Keratinocyte (primary cell): Measurements from ENCODE around the gene LCA5. TPM values are rescaled to one million over a fixed set of nuclear protein-coding genes. Genes with fewer than 3 reads are reported as not detected.

Source experiments
- DNase-seq: peaks from one replicate; pipeline ENCODE4 v3.0.0-alpha.2; 2011; ENCODE audit warnings: low read depth, missing footprints, low spot score
- FAIRE-seq: peaks from 2 replicates; lab custom pipeline; 2011; peaks lifted over from hg19 to GRCh38; lab: Jason Lieb, UNC
- H2AFZ ChIP-seq: 2 replicates; pipeline ENCODE4 v1.6.0; 2012; ENCODE audit warnings: low read length, control low read depth, inconsistent platforms; ENCODE audit not compliant: control insufficient read depth
- H3K27ac ChIP-seq: 2 replicates; pipeline ENCODE4 v1.5.1; 2011; ENCODE audit warnings: low read length; ENCODE audit not compliant: control insufficient read depth, insufficient read depth
- H3K27me3 ChIP-seq: 3 replicates; pipeline ENCODE4 v1.6.0; 2011; ENCODE audit warnings: low read length; ENCODE audit not compliant: control insufficient read depth, insufficient read depth; ENCODE audit errors: extremely low read depth
- H3K36me3 ChIP-seq, 2 experiments: 2 replicates in 1 of 2; 3 replicates in 1 of 2; pipeline ENCODE4 v1.5.1; 2011; ENCODE audit warnings: low read length in 2 of 2, mild to moderate bottlenecking in 1 of 2; ENCODE audit not compliant: control insufficient read depth in 2 of 2, insufficient read depth in 2 of 2; ENCODE audit errors: extremely low read depth in 1 of 2
- H3K4me1 ChIP-seq: 3 replicates; pipeline ENCODE4 v1.5.1; 2011; ENCODE audit warnings: low read length; ENCODE audit not compliant: control insufficient read depth, insufficient read depth; ENCODE audit errors: extremely low read depth
- H3K4me2 ChIP-seq: 3 replicates; pipeline ENCODE4 v1.6.0; 2011; ENCODE audit warnings: low read depth, low read length; ENCODE audit not compliant: control insufficient read depth, insufficient read depth; ENCODE audit errors: extremely low read depth
- H3K4me3 ChIP-seq, 3 experiments: fragments of 200-600 bp in 1 of 3; sonication (generic) in 1 of 3; 2 replicates in 2 of 3; 3 replicates in 1 of 3; pipeline ENCODE4 v1.5.1; 2011 to 2016; ENCODE audit warnings: low read length in 3 of 3, mild to moderate bottlenecking in 3 of 3, control low read depth in 2 of 3, inconsistent platforms in 1 of 3, low read depth in 1 of 3, mixed read lengths in 1 of 3, mixed run types in 1 of 3, moderate library complexity in 1 of 3; ENCODE audit not compliant: control insufficient read depth in 2 of 3, insufficient read depth in 2 of 3; ENCODE audit errors: extremely low read depth in 1 of 3
- H3K79me2 ChIP-seq: 2 replicates; pipeline ENCODE4 v1.6.0; 2012; ENCODE audit warnings: low read length; ENCODE audit not compliant: control insufficient read depth, insufficient read depth
- H3K9ac ChIP-seq: 3 replicates; pipeline ENCODE4 v1.6.0; 2011; ENCODE audit warnings: low read length; ENCODE audit not compliant: control insufficient read depth, insufficient read depth; ENCODE audit errors: extremely low read depth
- H3K9me1 ChIP-seq: 3 replicates; pipeline ENCODE4 v1.6.0; 2011; ENCODE audit warnings: low read length; ENCODE audit not compliant: control insufficient read depth, insufficient read depth; ENCODE audit errors: extremely low read depth
- H3K9me3 ChIP-seq: 2 replicates; pipeline ENCODE4 v1.5.1; 2012; ENCODE audit warnings: low read depth, low read length; ENCODE audit not compliant: control insufficient read depth
- H4K20me1 ChIP-seq: 3 replicates; pipeline ENCODE4 v1.6.0; 2011; ENCODE audit warnings: low read length; ENCODE audit not compliant: control insufficient read depth, insufficient read depth; ENCODE audit errors: extremely low read depth
- EZH2 ChIP-seq: IDR thresholded peaks from one replicate; pipeline ENCODE4 v1.6.1; 2012; ENCODE audit warnings: inconsistent platforms, mild to moderate bottlenecking, low read length, moderate library complexity
- dilution Hi-C: fragments of 300-500 bp; cut with MboI; formaldehyde crosslinking; loops from one replicate; pipeline ENCODE4 v1.7.0; 2020; ENCODE audit warnings: low sequenced_read_pairs; ENCODE audit not compliant: extremely low pct_ligation_motif_present
- polyA plus RNA-seq, 5 experiments: library from polyadenylated mRNA; depleted of rRNA in 3 of 5; stranded (reverse) in 3 of 5; stranded (forward) in 1 of 5; unstranded in 1 of 5; fragments of >200 nt; gene quantifications; 1 replicate in 1 of 5; 2 replicates in 3 of 5; 3 replicates in 1 of 5; pipeline versions ENCODE4 v1.2.1 to v1.2.3, GENCODE V29; 2011 to 2012; ENCODE audit warnings: missing spikeins in 2 of 5, low read depth in 1 of 5, low replicate concordance in 1 of 5
- TF ChIP-seq, protein P1 (sequence below), 3 experiments: IDR thresholded peaks in 1 of 3; conservative IDR thresholded peaks in 1 of 3; optimal IDR thresholded peaks in 1 of 3; 2 replicates in 2 of 3; 3 replicates in 1 of 3; pipeline versions ENCODE3 to v1.5.1; 2011; ENCODE audit warnings: low read length in 3 of 3, mild to moderate bottlenecking in 3 of 3, moderate library complexity in 2 of 3, control low read depth in 1 of 3, inconsistent platforms in 1 of 3; ENCODE audit not compliant: insufficient read depth in 2 of 3; ENCODE audit errors: extremely low read depth in 1 of 3

LCA5 gene
- polyA plus RNA-seq, 1 donor (not counting 4 experiments of a cell fraction or from before 2014, with no cell fraction given) = 1.6 TPM

DNA sequence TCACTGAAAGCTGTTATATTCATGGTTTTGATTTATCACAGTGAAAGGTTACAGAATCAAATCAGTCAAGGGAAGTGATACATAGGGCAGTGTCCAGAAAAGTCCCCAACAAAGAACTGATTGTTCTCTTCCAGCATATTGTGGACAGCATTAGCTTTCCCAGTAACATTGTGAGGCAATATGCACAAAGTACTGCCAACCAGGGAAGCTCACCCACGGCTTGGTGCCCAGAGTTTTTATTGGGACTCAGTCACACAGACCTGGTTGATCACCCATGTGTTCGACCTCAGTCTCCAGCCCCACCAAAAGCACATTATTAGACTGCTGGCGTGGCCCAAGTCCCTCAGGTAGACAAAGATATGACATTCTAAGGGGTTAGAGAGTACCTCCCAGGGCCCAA is 76.0 kb downstream of the LCA5 start:
- no peaks in the 10 kb centered on the region for H4K20me1 ChIP-seq
- H3K79me2 ChIP-seq = no peaks in the 10 kb centered on the region
- no peak overlapping the region for H3K27ac ChIP-seq
- no peak for FAIRE-seq
- H3K36me3 ChIP-seq = no peaks in the 10 kb centered on the region
- TF ChIP-seq EZH2 = no peak
- TF ChIP-seq, protein P1, sequence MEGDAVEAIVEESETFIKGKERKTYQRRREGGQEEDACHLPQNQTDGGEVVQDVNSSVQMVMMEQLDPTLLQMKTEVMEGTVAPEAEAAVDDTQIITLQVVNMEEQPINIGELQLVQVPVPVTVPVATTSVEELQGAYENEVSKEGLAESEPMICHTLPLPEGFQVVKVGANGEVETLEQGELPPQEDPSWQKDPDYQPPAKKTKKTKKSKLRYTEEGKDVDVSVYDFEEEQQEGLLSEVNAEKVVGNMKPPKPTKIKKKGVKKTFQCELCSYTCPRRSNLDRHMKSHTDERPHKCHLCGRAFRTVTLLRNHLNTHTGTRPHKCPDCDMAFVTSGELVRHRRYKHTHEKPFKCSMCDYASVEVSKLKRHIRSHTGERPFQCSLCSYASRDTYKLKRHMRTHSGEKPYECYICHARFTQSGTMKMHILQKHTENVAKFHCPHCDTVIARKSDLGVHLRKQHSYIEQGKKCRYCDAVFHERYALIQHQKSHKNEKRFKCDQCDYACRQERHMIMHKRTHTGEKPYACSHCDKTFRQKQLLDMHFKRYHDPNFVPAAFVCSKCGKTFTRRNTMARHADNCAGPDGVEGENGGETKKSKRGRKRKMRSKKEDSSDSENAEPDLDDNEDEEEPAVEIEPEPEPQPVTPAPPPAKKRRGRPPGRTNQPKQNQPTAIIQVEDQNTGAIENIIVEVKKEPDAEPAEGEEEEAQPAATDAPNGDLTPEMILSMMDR (optimal IDR thresholded peaks at IDR 0.05 in 1 of 3, IDR thresholded peaks at IDR 0.05 in 1 of 3, conservative IDR thresholded peaks at IDR 0.05 in 1 of 3; ENCODE audit: extremely low read depth in 1 of 3, insufficient read depth in 2 of 3, low read length in 3 of 3) = no peak
- H3K4me2 ChIP-seq = no peak overlapping the region
- H3K4me1 ChIP-seq = peaks cover 8% of the 10 kb centered on the region
- no peaks in the 10 kb centered on the region for H3K9me1 ChIP-seq
- no peak overlapping the region for H3K9ac ChIP-seq
- H3K9me3 ChIP-seq = no peaks in the 10 kb centered on the region
- H3K27me3 ChIP-seq = no peaks in the 10 kb centered on the region
- dilution Hi-C loops = no loop called here
- H2AFZ ChIP-seq = no peak overlapping the region
- H3K4me3 ChIP-seq = no peak overlapping the region
- DNase-seq = no peak

DNA sequence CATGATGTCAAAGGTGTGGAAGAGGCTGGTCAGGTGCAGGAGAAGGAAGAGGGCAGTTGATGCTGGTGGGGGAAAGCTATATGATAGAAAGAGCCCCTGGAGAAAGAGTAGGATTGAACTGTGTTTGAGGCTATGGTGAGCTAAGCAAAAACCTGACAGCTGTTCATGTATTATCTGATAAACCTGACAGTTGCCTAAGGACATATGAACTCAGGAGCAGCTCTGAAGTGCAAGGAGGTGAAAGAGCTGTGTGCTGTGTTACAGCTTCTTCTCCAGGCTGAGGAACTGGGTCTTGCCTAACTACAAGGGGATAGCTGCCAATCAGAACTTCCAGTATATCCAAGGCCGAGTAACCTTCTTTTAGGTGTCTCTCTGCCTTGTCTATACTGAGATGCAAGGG is 81.8 kb downstream of the LCA5 start:
- dilution Hi-C loops = no loop called here
- no peaks in the 10 kb centered on the region for H3K27me3 ChIP-seq
- H3K4me3 ChIP-seq = no peak overlapping the region
- no peak overlapping the region for H3K4me2 ChIP-seq
- H3K9me1 ChIP-seq = no peaks in the 10 kb centered on the region
- no peaks in the 10 kb centered on the region for H3K9me3 ChIP-seq
- peak overlapping the region; percentile 51 for H2AFZ ChIP-seq
- H3K27ac ChIP-seq = no peak overlapping the region
- no peaks in the 10 kb centered on the region for H3K36me3 ChIP-seq
- no peaks in the 10 kb centered on the region for H4K20me1 ChIP-seq
- FAIRE-seq = peak; percentile 75
- no peak overlapping the region for H3K9ac ChIP-seq
- no peak for DNase-seq
- H3K79me2 ChIP-seq = no peaks in the 10 kb centered on the region
- H3K4me1 ChIP-seq = peaks cover 16% of the 10 kb centered on the region
- TF ChIP-seq, protein P1 (optimal IDR thresholded peaks at IDR 0.05 in 1 of 3, IDR thresholded peaks at IDR 0.05 in 1 of 3, conservative IDR thresholded peaks at IDR 0.05 in 1 of 3; ENCODE audit: extremely low read depth in 1 of 3, insufficient read depth in 2 of 3, low read length in 3 of 3) = no peak
- TF ChIP-seq EZH2 = no peak
